Loucy (cell line): ENCODE measurements around the gene MPZ.
A peak's percentile ranks its signal among the peaks of the same experiment; 100 is the strongest.

Experiments
- H2AFZ ChIP-seq: fragments of 200-600 bp; sonication (generic); 2 replicates; pipeline ENCODE4 v1.6.0; 2016; ENCODE audit warnings: antibody characterized with exemption, mild to moderate bottlenecking, low read length, moderate library complexity
- H3F3A ChIP-seq: fragments of 200-600 bp; 2 replicates; pipeline ENCODE4 v1.6.0; 2016; ENCODE audit warnings: antibody characterized with exemption, low read depth, mild to moderate bottlenecking
- H3K27me3 ChIP-seq: fragments of 200-600 bp; sonication (generic); 2 replicates; pipeline ENCODE4 v1.6.1; 2014; ENCODE audit warnings: low read length, mild to moderate bottlenecking; ENCODE audit not compliant: insufficient read depth, poor library complexity, severe bottlenecking
- H3K36me3 ChIP-seq: fragments of 200-600 bp; sonication (generic); 2 replicates; pipeline ENCODE4 v1.6.1; 2016; ENCODE audit warnings: low read length; ENCODE audit not compliant: insufficient read depth
- H3K4me1 ChIP-seq: fragments of 200-600 bp; sonication (generic); 2 replicates; pipeline ENCODE4 v1.5.1; 2014; ENCODE audit warnings: low read length, mild to moderate bottlenecking; ENCODE audit not compliant: insufficient read depth, poor library complexity, severe bottlenecking
- H3K4me2 ChIP-seq: fragments of 200-600 bp; sonication (generic); 2 replicates; pipeline ENCODE4 v1.6.0; 2014; ENCODE audit warnings: antibody characterized with exemption, low read length, low read depth, mild to moderate bottlenecking; ENCODE audit not compliant: poor library complexity, severe bottlenecking
- H3K4me3 ChIP-seq: fragments of 200-600 bp; sonication (generic); 2 replicates; pipeline ENCODE4 v1.5.1; 2014; ENCODE audit warnings: low read length, mild to moderate bottlenecking, mixed read lengths; ENCODE audit not compliant: poor library complexity, severe bottlenecking
- H3K79me2 ChIP-seq: fragments of 200-600 bp; sonication (generic); 2 replicates; pipeline ENCODE4 v1.6.1; 2014; ENCODE audit warnings: low read length; ENCODE audit not compliant: insufficient read depth
- H3K9ac ChIP-seq: fragments of 200-600 bp; sonication (generic); 2 replicates; pipeline ENCODE4 v1.6.0; 2014; ENCODE audit warnings: mild to moderate bottlenecking, low read depth, low read length, moderate library complexity; ENCODE audit not compliant: poor library complexity, severe bottlenecking
- H3K9me2 ChIP-seq: fragments of 200-600 bp; sonication (generic); replicated peaks from 2 replicates; pipeline ENCODE4 v1.6.1; 2016; ENCODE audit warnings: low read depth, low read length, mixed read lengths
- H3K9me3 ChIP-seq: fragments of 200-600 bp; sonication (generic); 2 replicates; pipeline ENCODE4 v1.6.1; 2014; ENCODE audit warnings: mild to moderate bottlenecking, antibody characterized with exemption, low read length, low read depth; ENCODE audit not compliant: insufficient read depth
- H4K20me1 ChIP-seq: fragments of 200-600 bp; sonication (generic); 2 replicates; pipeline ENCODE4 v1.6.0; 2014; ENCODE audit warnings: antibody characterized with exemption, low read length, mild to moderate bottlenecking; ENCODE audit not compliant: insufficient read depth, poor library complexity, severe bottlenecking
- CTCF ChIP-seq: fragments of 200-600 bp; sonication (generic); conservative IDR thresholded peaks from 2 replicates; pipeline ENCODE4 v1.5.1; 2014; ENCODE audit warnings: mild to moderate bottlenecking, antibody characterized with exemption, low read length
- EZH2phosphoT487 ChIP-seq: fragments of 200-600 bp; IDR thresholded peaks from 2 replicates; pipeline ENCODE4 v1.6.1; 2018; ENCODE audit warnings: antibody characterized with exemption, mild to moderate bottlenecking, moderate library complexity, borderline replicate concordance

The MPZ gene

GRCh38 chr1:161265305-161265704 lies 44.5 kb downstream of the MPZ start:
- H4K20me1 ChIP-seq: no peaks in the 10 kb centered on the region
- TF ChIP-seq EZH2phosphoT487 (no peak), CTCF (no peak)
- H3F3A ChIP-seq: no peaks in the 10 kb centered on the region

GRCh38 chr1:161261261-161262235 lies 48.2 kb downstream of the MPZ start:
- Histone ChIP-seq H3K4me3 (no peak overlapping the region), H3K9ac (no peak overlapping the region), H3K4me2 (no peak overlapping the region), H3K9me3 (peaks cover 3% of the 10 kb centered on the region; the same call in 1 of the 2 replicates), H4K20me1 (no peaks in the 10 kb centered on the region), H3K36me3 (no peaks in the 10 kb centered on the region), H3K9me2 (no peaks in the 10 kb centered on the region), H3K4me1 (peaks cover 9% of the 10 kb centered on the region), H3F3A (no peaks in the 10 kb centered on the region), H3K27me3 (no peaks in the 10 kb centered on the region), H3K79me2 (no peaks in the 10 kb centered on the region), H2AFZ (peak overlapping the region; percentile 21; the same call in 1 of the 2 replicates)
- no peak for TF ChIP-seq CTCF
- no peak for TF ChIP-seq EZH2phosphoT487

More at GRCh38 chr1:161265305-161265704, 44.5 kb downstream of the MPZ start:
- Histone ChIP-seq H3K27me3 (no peaks in the 10 kb centered on the region), H3K9me2 (no peaks in the 10 kb centered on the region), H3K4me1 (peaks cover 17% of the 10 kb centered on the region), H3K36me3 (no peaks in the 10 kb centered on the region), H3K9me3 (no peaks in the 10 kb centered on the region), H2AFZ (no peak overlapping the region), H3K4me3 (no peak overlapping the region), H3K4me2 (no peak overlapping the region), H3K9ac (no peak overlapping the region), H3K79me2 (no peaks in the 10 kb centered on the region)

- Histone ChIP-seq H3K79me2 (no peaks in the 10 kb centered on the region), H3K9me3 (peaks cover 3% of the 10 kb centered on the region; the same call in 1 of the 2 replicates), H3K4me3 (no peak overlapping the region), H3K4me1 (peaks cover 9% of the 10 kb centered on the region), H3K9ac (no peak overlapping the region), H3K4me2 (no peak overlapping the region), H3K36me3 (no peaks in the 10 kb centered on the region), H3F3A (no peaks in the 10 kb centered on the region), H4K20me1 (no peaks in the 10 kb centered on the region), H3K9me2 (no peaks in the 10 kb centered on the region), H2AFZ (0 out of 2 replicates have a peak overlapping the region, but pooled peaks have one; percentile 21), H3K27me3 (no peaks in the 10 kb centered on the region)
- TF ChIP-seq EZH2phosphoT487 (no peak), CTCF (no peak)
Observed at GRCh38 chr1:161260376-161261260, 49.1 kb downstream of the MPZ start.
